ENCODE measurements around the gene KCTD13.
"Not testable (repeated sequence)": the region's sequence is repeated elsewhere in the genome, so short reads cannot be mapped to it uniquely, and the experiment has no call there.

The KCTD13 gene

GRCh38 chr16:29943846-29944799 is 18.1 kb upstream of the KCTD13 start:
- no peak for DNase-seq

DNA sequence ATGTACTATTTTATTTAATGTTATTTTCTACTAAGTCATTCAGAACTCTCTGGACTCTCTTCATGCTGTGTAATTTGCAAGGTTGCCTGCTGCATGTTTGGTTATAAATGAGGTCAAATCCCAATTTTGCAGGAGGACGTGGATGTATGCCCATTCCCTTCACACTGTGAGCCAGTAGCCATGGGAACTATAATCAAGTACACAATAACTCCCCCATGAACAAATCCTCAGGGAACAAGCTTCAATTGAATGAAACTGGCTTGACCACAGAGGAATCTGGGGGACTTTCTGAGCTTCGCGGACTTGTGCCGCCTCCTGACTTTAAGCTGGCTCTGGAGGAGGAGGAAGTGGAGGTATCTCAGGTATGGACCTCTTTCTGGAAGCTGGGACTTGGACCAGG is 14.6 kb upstream of the KCTD13 start:
- DNase-seq, result no peak

GRCh38 chr16:29931750-29932149 is 5.7 kb upstream of the KCTD13 start:
- not testable (repeated sequence) for DNase-seq

GRCh38 chr16:29927070-29927905 is 1.3 kb upstream of the KCTD13 start:
- no peak for DNase-seq

GRCh38 chr16:29926711-29927052 is 656 bp upstream of the KCTD13 start:
- DNase-seq, result no peak

DNA sequence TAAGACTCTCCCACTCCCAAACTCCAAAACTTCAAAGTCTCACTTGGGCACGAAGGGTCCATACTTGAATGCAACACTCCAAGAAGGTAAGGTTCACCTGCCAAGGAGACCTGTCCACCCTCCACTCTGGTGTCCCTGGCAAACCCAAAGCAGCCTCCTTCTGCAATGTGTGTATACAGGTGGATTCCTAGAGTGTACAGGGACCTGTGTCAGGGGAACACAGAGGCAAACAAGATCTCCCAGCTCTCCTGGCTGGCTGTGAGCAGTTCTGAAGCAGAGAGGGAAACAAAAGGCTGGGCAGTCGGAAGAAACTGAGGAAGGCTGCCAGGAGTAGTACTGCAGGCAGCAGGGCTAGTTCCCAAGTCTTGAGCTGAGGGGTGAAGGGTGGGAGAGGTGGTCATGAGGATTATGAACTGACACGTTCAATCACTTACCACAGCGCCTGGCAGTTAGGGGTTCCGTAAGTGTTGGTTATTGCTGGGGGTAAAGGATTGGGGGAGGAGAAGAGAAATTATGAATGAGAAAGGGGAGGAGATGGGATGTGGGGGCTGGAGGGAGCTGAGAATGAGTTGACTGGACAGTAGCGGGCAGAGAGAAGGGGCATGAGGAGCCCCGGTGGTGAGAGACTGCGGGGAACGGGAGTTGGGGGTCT is 795 bp downstream of the KCTD13 start:
- DNase-seq, result peak; percentile 6

DNA sequence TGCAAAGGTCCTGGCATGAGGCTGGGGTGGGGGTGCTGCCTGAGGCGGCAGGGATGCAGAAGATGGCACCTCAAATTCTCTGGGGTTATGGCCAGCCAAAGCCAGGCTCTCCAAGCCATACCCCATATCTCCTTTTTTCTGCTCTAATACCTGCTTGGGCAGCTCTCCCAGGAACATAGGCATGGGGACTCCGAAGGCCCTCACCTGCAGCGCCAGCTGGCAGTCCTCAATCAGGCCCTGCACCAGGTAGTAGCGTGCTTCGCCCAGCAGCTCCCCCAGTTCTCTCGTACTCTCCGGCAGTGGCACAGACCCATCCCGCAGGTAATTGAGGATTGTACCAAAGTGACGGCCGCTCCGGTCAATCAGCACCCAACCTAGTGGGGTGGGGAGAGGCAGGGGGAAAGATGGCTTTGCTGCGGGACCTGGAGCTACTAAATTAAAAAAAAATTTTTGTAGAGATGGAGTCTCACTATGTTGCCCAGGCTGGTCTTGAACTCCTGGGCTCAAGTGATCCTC is 3.0 kb downstream of the KCTD13 start:
- DNase-seq, result no peak

- DNase-seq, result no peak
These were observed 3.7 kb downstream of the KCTD13 start for GRCh38 chr16:29922326-29922725.

DNA sequence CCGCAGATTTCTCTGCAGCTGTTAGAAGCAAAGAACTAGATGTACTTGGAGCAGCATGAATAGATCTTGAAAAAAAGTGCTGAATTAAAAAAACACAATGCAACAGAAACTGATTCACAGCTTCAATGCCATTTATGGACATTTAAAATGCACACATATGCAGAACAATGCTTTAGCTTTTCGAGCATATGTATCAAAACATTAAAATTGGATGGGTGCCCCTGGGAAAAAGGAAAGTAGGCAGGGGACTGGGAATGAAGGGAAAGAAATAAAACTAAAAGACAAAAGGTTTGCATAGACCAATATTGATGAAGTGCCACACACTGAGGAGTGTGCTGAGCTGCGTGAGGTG is 5.0 kb downstream of the KCTD13 start:
- no peak for DNase-seq

DNA sequence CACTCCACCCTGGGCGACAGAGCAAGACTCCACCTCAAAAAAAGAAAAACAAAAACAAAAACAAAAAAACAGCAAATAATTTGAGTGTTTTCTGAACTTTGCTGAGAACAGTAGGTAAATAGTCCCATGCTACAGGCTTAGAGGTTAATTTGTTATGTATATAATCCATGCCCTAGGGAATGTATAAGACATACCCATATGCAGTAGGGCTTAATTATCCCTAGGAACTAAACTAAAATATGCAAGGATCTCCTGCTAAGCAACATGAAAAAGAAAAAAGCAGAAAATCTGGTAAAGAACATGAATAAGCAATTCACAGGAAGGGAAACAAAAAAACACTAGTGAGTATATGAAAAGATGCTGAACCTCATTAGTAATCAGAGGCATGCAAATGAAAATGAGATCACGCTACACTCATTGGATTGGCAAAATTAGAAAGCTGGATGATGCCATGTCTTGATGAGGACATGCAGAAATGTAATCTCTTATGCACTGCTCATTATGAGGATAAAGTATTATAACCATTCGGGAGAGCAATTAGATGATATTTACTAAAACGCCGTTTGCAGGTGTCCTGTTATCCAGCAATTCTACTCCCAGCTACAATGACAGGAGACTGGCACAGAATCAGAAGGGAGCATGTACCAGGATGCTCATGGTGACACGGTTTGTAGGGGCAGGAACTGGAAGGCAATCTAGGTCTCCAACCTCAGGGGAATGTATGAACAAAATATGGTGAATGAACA is 5.6 kb downstream of the KCTD13 start:
- no peak for DNase-seq

GRCh38 chr16:29916979-29917378 is 9.0 kb downstream of the KCTD13 start:
- no peak for DNase-seq

DNA sequence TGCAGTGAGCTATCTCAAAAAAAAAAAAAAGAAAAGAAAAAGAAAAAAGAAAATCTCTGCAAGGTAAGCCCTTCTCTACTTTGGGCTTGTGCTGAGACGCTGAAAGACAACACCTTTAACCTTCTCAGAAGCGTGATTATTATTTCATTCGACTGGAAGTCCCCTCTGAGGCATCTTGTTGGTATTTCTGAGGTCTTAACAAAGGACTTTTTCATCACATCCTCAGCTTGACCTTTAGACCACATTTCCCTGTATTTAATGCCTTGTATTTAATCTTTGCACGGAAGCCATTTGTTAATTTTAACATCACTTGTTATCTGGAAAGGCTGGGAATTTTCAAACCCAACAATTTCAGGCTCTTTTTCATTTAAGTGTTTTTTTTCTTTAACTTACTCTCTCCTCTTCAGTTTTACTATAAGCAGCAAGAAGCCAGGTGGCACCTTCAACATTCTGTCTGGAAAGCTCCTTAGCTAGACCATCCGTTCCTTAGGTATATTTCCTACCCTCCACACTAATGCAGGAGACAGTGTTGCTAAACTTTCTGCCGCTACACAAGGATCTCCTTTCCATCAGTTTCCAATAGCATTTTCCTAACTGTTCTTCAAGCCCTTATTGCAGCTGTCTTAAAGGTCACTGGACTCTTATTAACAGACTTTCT is 10.3 kb downstream of the KCTD13 start:
- no peak for DNase-seq

DNA sequence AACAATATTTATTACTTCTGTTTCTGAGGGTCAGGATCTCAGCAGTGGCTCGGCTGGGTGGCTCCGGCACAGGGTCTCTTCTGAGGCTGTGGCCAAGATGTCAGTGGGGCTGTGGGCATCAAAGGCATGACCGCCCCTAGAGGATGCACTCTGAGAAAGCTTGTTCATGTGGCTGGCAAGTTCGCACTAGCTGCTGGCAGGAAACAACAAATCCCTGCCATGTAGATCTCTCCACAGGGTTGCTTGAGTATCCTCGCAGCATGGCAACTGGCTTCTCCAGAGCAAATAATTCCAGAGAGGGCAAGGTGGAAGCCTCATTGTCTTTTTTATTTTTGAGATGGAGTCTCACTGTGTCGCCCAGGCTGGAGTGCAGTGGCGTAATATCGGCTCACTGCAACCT is 12.5 kb downstream of the KCTD13 start:
- DNase-seq, result no peak

DNA sequence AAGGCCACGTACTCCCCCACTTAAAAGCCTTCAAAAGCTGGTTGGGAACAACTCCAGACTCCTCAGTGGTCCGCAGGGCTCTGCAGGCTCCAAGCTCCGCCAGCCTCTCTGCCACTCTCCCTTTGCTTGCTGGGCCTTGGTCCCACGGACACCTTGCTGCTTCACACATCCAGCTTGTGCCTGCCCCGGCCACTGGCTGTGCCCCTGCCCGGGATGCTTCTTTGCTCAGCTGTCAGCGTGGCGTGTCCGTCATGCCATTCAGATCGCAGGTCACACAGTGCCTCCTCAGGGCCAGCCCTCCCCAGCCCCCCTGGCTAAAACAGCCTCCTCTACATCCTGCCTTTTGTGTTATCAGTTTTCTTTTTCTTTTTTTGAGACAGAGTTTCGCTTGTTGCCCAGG is 13.9 kb downstream of the KCTD13 start:
- no peak for DNase-seq

DNA sequence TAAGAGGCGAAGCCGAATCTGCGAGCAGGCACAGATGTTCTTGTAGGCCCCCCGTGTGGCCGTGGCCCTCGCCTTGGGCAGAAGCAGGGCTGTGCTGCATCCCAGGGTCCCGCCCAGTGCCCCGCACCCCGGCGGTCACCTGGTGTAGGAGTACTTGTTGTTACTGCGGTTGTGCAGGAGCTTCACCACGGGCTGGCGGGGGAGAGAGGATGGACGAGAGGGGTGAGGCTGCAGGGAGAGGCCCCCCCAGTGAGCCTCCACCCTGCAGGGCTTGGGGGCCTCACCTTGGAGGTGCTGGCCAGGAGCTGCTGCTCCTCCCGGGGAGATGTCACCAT is 14.4 kb downstream of the KCTD13 start:
- DNase-seq, result no peak

- no peak for DNase-seq
These were observed 15.0 kb downstream of the KCTD13 start for GRCh38 chr16:29910819-29911675.

- not testable (repeated sequence) for DNase-seq
These were observed 16.2 kb downstream of the KCTD13 start for GRCh38 chr16:29909851-29910250.

GRCh38 chr16:29909391-29909790 is 16.6 kb downstream of the KCTD13 start:
- DNase-seq, result no peak

GRCh38 chr16:29908719-29909220 is 17.3 kb downstream of the KCTD13 start:
- DNase-seq, result no peak

- no peak for DNase-seq
These were observed 18.1 kb downstream of the KCTD13 start for GRCh38 chr16:29907973-29908372.
